ENCODE data around the gene PSMA6. TPM values are rescaled to one million over a fixed set of nuclear protein-coding genes. Genes with fewer than 3 reads are reported as not detected.

PSMA6 gene
- total and polyA plus RNA-seq, 2 of the 13 experiments (the other 11 are each of a cell fraction or from before 2014, with no cell fraction given), result 525 to 1,109 TPM

DNA sequence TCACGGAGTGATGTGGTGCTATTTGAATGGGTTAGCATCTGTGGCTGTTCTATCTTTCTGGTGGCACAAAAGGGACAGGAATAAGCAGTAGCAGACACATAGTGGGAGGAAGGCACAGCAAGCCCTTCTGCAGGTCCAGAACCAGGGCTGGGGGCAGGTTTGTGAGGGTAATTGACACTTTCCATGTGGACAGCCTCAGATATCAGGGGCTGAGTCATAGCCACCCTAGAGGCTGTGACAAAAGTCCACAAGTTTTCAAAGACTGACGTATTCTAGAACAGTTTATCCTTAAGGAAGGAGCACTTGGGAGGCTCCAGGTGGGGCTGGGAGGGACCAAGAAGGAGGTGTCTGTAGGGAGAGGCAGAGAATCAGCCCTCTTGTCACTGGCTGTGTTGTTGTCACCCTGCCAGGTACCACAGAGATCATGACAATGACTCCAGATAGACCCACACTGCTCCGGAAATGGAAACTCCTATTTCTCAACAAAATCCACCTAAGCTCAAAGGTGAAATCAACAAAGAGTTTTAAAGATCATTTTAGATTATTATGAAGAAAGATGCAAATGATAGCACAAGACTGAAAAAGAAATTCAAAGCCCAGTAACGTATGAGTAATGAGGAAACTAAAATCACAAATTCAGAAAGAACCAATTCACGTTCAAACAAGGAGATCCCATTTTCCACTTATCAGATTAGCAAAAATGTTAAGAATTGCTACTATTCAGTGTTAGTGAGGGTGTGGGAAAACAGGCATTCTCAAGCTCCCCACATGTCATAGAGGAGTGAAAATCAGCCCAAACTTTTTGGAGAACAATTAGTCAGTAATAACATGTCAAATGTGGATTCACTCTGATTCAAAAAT lies 64.0 kb downstream of the PSMA6 start (continued):
- TF ChIP-seq, protein P1, sequence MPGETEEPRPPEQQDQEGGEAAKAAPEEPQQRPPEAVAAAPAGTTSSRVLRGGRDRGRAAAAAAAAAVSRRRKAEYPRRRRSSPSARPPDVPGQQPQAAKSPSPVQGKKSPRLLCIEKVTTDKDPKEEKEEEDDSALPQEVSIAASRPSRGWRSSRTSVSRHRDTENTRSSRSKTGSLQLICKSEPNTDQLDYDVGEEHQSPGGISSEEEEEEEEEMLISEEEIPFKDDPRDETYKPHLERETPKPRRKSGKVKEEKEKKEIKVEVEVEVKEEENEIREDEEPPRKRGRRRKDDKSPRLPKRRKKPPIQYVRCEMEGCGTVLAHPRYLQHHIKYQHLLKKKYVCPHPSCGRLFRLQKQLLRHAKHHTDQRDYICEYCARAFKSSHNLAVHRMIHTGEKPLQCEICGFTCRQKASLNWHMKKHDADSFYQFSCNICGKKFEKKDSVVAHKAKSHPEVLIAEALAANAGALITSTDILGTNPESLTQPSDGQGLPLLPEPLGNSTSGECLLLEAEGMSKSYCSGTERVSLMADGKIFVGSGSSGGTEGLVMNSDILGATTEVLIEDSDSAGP (CRISPR knock-in tag; IDR thresholded peaks at IDR 0.05; ENCODE audit: borderline replicate concordance), result peak; percentile 30; the same call in 1 of the 2 replicates
- peak; percentile 42; the same call in 1 of the 2 replicates for TF ChIP-seq ZNF292 (CRISPR knock-in tag; IDR thresholded peaks at IDR 0.05; ENCODE audit: borderline replicate concordance, low read depth)
- TF ChIP-seq, protein P2, sequence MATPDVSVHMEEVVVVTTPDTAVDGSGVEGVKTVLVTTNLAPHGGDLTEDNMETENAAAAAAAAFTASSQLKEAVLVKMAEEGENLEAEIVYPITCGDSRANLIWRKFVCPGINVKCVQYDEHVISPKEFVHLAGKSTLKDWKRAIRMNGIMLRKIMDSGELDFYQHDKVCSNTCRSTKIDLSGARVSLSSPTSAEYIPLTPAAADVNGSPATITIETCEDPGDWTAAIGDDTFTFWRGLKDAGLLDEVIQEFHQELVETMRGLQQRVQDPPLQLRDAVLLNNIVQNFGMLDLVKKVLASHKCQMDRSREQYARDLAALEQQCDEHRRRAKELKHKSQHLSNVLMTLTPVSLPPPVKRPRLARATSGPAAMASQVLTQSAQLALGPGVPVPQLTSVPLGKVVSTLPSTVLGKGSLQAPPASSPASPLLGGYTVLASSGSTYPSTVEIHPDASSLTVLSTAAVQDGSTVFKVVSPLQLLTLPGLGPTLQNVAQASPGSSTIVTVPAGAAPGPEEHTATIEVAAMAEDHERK (CRISPR knock-in tag; IDR thresholded peaks at IDR 0.05; ENCODE audit: low read depth), result no peak
- TF ChIP-seq MYPOP (CRISPR knock-in tag; IDR thresholded peaks at IDR 0.05), result no peak
- no peak for TF ChIP-seq ATF1 (CRISPR knock-in tag; IDR thresholded peaks at IDR 0.05)
- TF ChIP-seq MXI1 (IDR thresholded peaks at IDR 0.05; ENCODE audit: borderline replicate concordance, low read depth, low read length), result peak; percentile 47; the same call in 1 of the 3 replicates
- TF ChIP-seq ZNF468 (CRISPR knock-in tag; IDR thresholded peaks at IDR 0.05), result no peak
- peak; percentile 58 for TF ChIP-seq SMARCC2 (IDR thresholded peaks at IDR 0.05)
- TF ChIP-seq JUND (CRISPR knock-in tag; IDR thresholded peaks at IDR 0.05), result peak; percentile 91
- TF ChIP-seq ZNF354B (CRISPR knock-in tag; IDR thresholded peaks at IDR 0.05), result no peak
- peak; percentile 53 for TF ChIP-seq RCOR2 (CRISPR knock-in tag; IDR thresholded peaks at IDR 0.05)
- TF ChIP-seq ZNF615 (CRISPR knock-in tag; IDR thresholded peaks at IDR 0.05; ENCODE audit: borderline replicate concordance), result peak; percentile 69; the same call in 1 of the 2 replicates
- peak; percentile 89 for TF ChIP-seq ZNF547 (CRISPR knock-in tag; IDR thresholded peaks at IDR 0.05)
- TF ChIP-seq ESRRA (CRISPR knock-in tag; IDR thresholded peaks at IDR 0.05; ENCODE audit: low read depth), result peak; percentile 59
- no peak for TF ChIP-seq ZFX (CRISPR knock-in tag; IDR thresholded peaks at IDR 0.05; ENCODE audit: low read depth)
- TF ChIP-seq ISL2 (CRISPR knock-in tag; IDR thresholded peaks at IDR 0.05), result peak; percentile 71
- TF ChIP-seq, protein P3, sequence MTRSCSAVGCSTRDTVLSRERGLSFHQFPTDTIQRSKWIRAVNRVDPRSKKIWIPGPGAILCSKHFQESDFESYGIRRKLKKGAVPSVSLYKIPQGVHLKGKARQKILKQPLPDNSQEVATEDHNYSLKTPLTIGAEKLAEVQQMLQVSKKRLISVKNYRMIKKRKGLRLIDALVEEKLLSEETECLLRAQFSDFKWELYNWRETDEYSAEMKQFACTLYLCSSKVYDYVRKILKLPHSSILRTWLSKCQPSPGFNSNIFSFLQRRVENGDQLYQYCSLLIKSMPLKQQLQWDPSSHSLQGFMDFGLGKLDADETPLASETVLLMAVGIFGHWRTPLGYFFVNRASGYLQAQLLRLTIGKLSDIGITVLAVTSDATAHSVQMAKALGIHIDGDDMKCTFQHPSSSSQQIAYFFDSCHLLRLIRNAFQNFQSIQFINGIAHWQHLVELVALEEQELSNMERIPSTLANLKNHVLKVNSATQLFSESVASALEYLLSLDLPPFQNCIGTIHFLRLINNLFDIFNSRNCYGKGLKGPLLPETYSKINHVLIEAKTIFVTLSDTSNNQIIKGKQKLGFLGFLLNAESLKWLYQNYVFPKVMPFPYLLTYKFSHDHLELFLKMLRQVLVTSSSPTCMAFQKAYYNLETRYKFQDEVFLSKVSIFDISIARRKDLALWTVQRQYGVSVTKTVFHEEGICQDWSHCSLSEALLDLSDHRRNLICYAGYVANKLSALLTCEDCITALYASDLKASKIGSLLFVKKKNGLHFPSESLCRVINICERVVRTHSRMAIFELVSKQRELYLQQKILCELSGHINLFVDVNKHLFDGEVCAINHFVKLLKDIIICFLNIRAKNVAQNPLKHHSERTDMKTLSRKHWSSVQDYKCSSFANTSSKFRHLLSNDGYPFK (CRISPR knock-in tag; IDR thresholded peaks at IDR 0.05; ENCODE audit: borderline replicate concordance), result 0 out of 2 replicates have a peak, but pooled peaks have one; percentile 14
- no peak for TF ChIP-seq FOXA1 (IDR thresholded peaks at IDR 0.05)
- TF ChIP-seq FOXA1 (CRISPR knock-in tag; IDR thresholded peaks at IDR 0.05), result peak; percentile 51
- peak; percentile 55; the same call in 1 of the 2 replicates for TF ChIP-seq YEATS4 (CRISPR knock-in tag; IDR thresholded peaks at IDR 0.05; ENCODE audit: borderline replicate concordance)
- peak; percentile 81; the same call in 1 of the 2 replicates for TF ChIP-seq ZNF160 (CRISPR knock-in tag; IDR thresholded peaks at IDR 0.05)
